IMR-90 (cell line): ENCODE data around the gene LRP1B. TPM values are rescaled to one million over a fixed set of nuclear protein-coding genes. Genes with fewer than 3 reads are reported as not detected.

Experiments
- ATAC-seq: fragments of 200-7000 bp; cut with Tn5 transposase; 2 replicates; pipeline ENCODE4 v1.9.1; 2020; ENCODE audit warnings: low read depth, mild to moderate bottlenecking, moderate library complexity
- BruUV-seq: library from RNA; stranded (reverse); fragments of 400-500 nt; replicated peaks from 2 replicates; lab custom pipeline; 2021; lab: Mats Ljungman, UMichigan
- CTCF ChIA-PET: fragments of 300-600 bp; formaldehyde crosslinking; extraction: SDS; loops from one replicate; lab custom pipeline; 2021; ENCODE audit warnings: antibody characterized with exemption; lab: Yijun Ruan, JAX
- POLR2A ChIA-PET: fragments of 300-600 bp; sonication (Branson Sonifier 250); formaldehyde crosslinking; loops from one replicate; lab custom pipeline; 2022; ENCODE audit warnings: antibody characterized with exemption; ENCODE audit not compliant: unreplicated experiment; lab: Charles Lee
- DNase-seq: peaks from one replicate; pipeline ENCODE4 v3.0.0; 2013
- H2AFZ ChIP-seq: replicated peaks from 2 replicates; pipeline ENCODE3; 2013; ENCODE audit warnings: low read length, mild to moderate bottlenecking; ENCODE audit not compliant: poor library complexity
- H2AK5ac ChIP-seq: 2 replicates; pipeline ENCODE4 v1.6.1; 2013; ENCODE audit warnings: low read depth, low read length, inconsistent platforms
- H2AK9ac ChIP-seq: replicated peaks from 2 replicates; pipeline ENCODE3; 2013; ENCODE audit warnings: mild to moderate bottlenecking, low read depth, low read length, moderate library complexity; ENCODE audit not compliant: poor library complexity
- H2BK120ac ChIP-seq: 2 replicates; pipeline ENCODE4 v1.6.1; 2013; ENCODE audit warnings: low read depth, low read length, inconsistent platforms
- H2BK15ac ChIP-seq: 3 replicates; pipeline ENCODE4 v1.6.1; 2013; ENCODE audit warnings: low read depth, low read length, inconsistent platforms
- H2BK20ac ChIP-seq: 2 replicates; pipeline ENCODE4 v1.6.1; 2013; ENCODE audit warnings: low read depth, mild to moderate bottlenecking, inconsistent platforms, low read length, moderate library complexity
- H2BK5ac ChIP-seq: 2 replicates; pipeline ENCODE4 v1.6.1; 2013; ENCODE audit warnings: mild to moderate bottlenecking, low read depth, low read length, inconsistent platforms; ENCODE audit not compliant: poor library complexity, severe bottlenecking
- H3K14ac ChIP-seq: replicated peaks from 2 replicates; pipeline ENCODE4 v1.6.1; 2013; ENCODE audit warnings: low read depth, low read length, inconsistent platforms
- H3K18ac ChIP-seq: 2 replicates; pipeline ENCODE4 v1.6.1; 2013; ENCODE audit warnings: low read depth, low read length, control low read depth
- H3K23ac ChIP-seq: 2 replicates; pipeline ENCODE4 v1.6.1; 2013; ENCODE audit warnings: low read depth, low read length, inconsistent platforms
- H3K27ac ChIP-seq: 2 replicates; pipeline ENCODE4 v1.5.1; 2013; ENCODE audit warnings: mild to moderate bottlenecking, control low read depth, low read length; ENCODE audit not compliant: insufficient read depth
- H3K27me3 ChIP-seq: 2 replicates; pipeline ENCODE4 v1.6.1; 2013; ENCODE audit warnings: low read length; ENCODE audit not compliant: control insufficient read depth, insufficient read depth
- H3K36me3 ChIP-seq: 2 replicates; pipeline ENCODE4 v1.6.1; 2013; ENCODE audit warnings: low read length, mixed read lengths; ENCODE audit not compliant: control insufficient read depth, insufficient read depth
- H3K4ac ChIP-seq: 2 replicates; pipeline ENCODE4 v1.6.1; 2013; ENCODE audit warnings: low read depth, low read length, inconsistent platforms
- H3K4me1 ChIP-seq: 2 replicates; pipeline ENCODE4 v1.6.1; 2013; ENCODE audit warnings: low read length, mixed read lengths; ENCODE audit not compliant: control insufficient read depth, insufficient read depth
- H3K4me2 ChIP-seq: 2 replicates; pipeline ENCODE4 v1.6.1; 2013; ENCODE audit warnings: low read depth, mild to moderate bottlenecking, control low read depth, low read length, moderate library complexity
- H3K4me3 ChIP-seq: 2 replicates; pipeline ENCODE4 v1.5.1; 2013; ENCODE audit warnings: low read depth, mild to moderate bottlenecking, control low read depth, low read length, moderate library complexity; ENCODE audit not compliant: insufficient read depth
- H3K56ac ChIP-seq: 2 replicates; pipeline ENCODE4 v1.6.1; 2013; ENCODE audit warnings: low read length, inconsistent platforms; ENCODE audit not compliant: insufficient read depth; ENCODE audit errors: extremely low read depth
- H3K79me1 ChIP-seq, 2 experiments: 2 replicates each; pipeline ENCODE4 v1.6.1; 2013; ENCODE audit warnings: low read length in 2 of 2, inconsistent platforms in 1 of 2, low read depth in 1 of 2
- H3K9ac ChIP-seq: 2 replicates; pipeline ENCODE4 v1.6.1; 2013; ENCODE audit warnings: low read depth, low read length, control low read depth
- H3K9me1 ChIP-seq: 2 replicates; pipeline ENCODE4 v1.6.1; 2013; ENCODE audit warnings: low read length, inconsistent platforms; ENCODE audit not compliant: insufficient read depth
- H3K9me3 ChIP-seq: 2 replicates; pipeline ENCODE4 v1.6.1; 2013; ENCODE audit warnings: low read length; ENCODE audit not compliant: control insufficient read depth, insufficient read depth
- H4K20me1 ChIP-seq: 2 replicates; pipeline ENCODE4 v1.6.1; 2013; ENCODE audit warnings: low read length, inconsistent platforms; ENCODE audit not compliant: insufficient read depth
- H4K5ac ChIP-seq: 2 replicates; pipeline ENCODE4 v1.6.1; 2013; ENCODE audit warnings: mild to moderate bottlenecking, low read depth, low read length, control low read depth
- H4K8ac ChIP-seq, 2 experiments: 2 replicates each; pipeline ENCODE4 v1.6.1; 2013; ENCODE audit warnings: low read depth in 2 of 2, low read length in 2 of 2, control low read depth in 1 of 2, inconsistent platforms in 1 of 2
- H4K91ac ChIP-seq: 2 replicates; pipeline ENCODE4 v1.6.1; 2013; ENCODE audit warnings: low read depth, low read length, inconsistent platforms; ENCODE audit not compliant: insufficient read depth
- BHLHE40 ChIP-seq: fragments of 150-350 bp; IDR thresholded peaks from 2 replicates; pipeline ENCODE4 v1.6.1; 2016; ENCODE audit warnings: mild to moderate bottlenecking, low read depth, low read length
- CEBPB ChIP-seq: IDR thresholded peaks from 2 replicates; pipeline ENCODE4 v1.6.1; 2012; ENCODE audit warnings: low read depth, low read length, improper control_type of control experiment
- CHD1 ChIP-seq: IDR thresholded peaks from 2 replicates; pipeline ENCODE4 v1.6.1; 2012; ENCODE audit warnings: low read depth, low read length, improper control_type of control experiment
- CTCF ChIP-seq: conservative IDR thresholded peaks from 2 replicates; pipeline ENCODE4 v1.5.1; 2012; ENCODE audit warnings: mild to moderate bottlenecking, low read depth, low read length, improper control_type of control experiment
- ELK1 ChIP-seq: fragments of 150-350 bp; IDR thresholded peaks from 2 replicates; pipeline ENCODE4 v1.6.1; 2016; ENCODE audit warnings: low read depth, mild to moderate bottlenecking, low read length, moderate library complexity, borderline replicate concordance
- FOS ChIP-seq: fragments of 150-350 bp; IDR thresholded peaks from 2 replicates; pipeline ENCODE4 v1.6.1; 2016; ENCODE audit warnings: low read depth, low read length
- MAFK ChIP-seq: IDR thresholded peaks from 2 replicates; pipeline ENCODE4 v1.6.1; 2012; ENCODE audit warnings: low read depth, low read length, improper control_type of control experiment
- MAZ ChIP-seq: IDR thresholded peaks from 2 replicates; pipeline ENCODE4 v1.6.1; 2012; ENCODE audit warnings: low read depth, mild to moderate bottlenecking, low read length, improper control_type of control experiment, moderate library complexity, borderline replicate concordance
- MXI1 ChIP-seq: IDR thresholded peaks from 2 replicates; pipeline ENCODE4 v1.6.1; 2012; ENCODE audit warnings: low read depth, mild to moderate bottlenecking, low read length, moderate library complexity, borderline replicate concordance
- NFE2L2 ChIP-seq: fragments of 150-350 bp; IDR thresholded peaks from 2 replicates; pipeline ENCODE4 v1.6.1; 2016; ENCODE audit warnings: low read depth, mild to moderate bottlenecking, low read length
- RAD21 ChIP-seq: IDR thresholded peaks from 2 replicates; pipeline ENCODE4 v1.6.1; 2012; ENCODE audit warnings: low read length, improper control_type of control experiment
- RCOR1 ChIP-seq: IDR thresholded peaks from 2 replicates; pipeline ENCODE4 v1.6.1; 2012; ENCODE audit warnings: mild to moderate bottlenecking, low read length, improper control_type of control experiment; ENCODE audit not compliant: insufficient replicate concordance
- RFX5 ChIP-seq: IDR thresholded peaks from 2 replicates; pipeline ENCODE4 v1.8.0; 2012; ENCODE audit warnings: low read depth, mild to moderate bottlenecking, low read length, moderate library complexity
- SMC3 ChIP-seq: fragments of 150-350 bp; IDR thresholded peaks from 2 replicates; pipeline ENCODE4 v1.6.1; 2016; ENCODE audit warnings: low read depth, mild to moderate bottlenecking, antibody characterized with exemption, low read length, moderate library complexity
- USF2 ChIP-seq: fragments of 150-350 bp; IDR thresholded peaks from 2 replicates; pipeline ENCODE4 v1.6.1; 2017; ENCODE audit warnings: mild to moderate bottlenecking, antibody characterized with exemption, low read length, low read depth
- WGBS, 2 experiments: methylation state at CpG; one replicate each; pipeline versions ENCODE4 v1.1.5 to v1.1.7; 2013; ENCODE audit warnings: missing lambda C conversion rate in 2 of 2; ENCODE audit not compliant: insufficient read length in 1 of 2; ENCODE audit errors: extremely low coverage in 2 of 2; 5-methylcytosine and 5-hydroxymethylcytosine counted together
- dilution Hi-C: fragments of 300-500 bp; cut with HindIII; formaldehyde crosslinking; loops from one replicate; pipeline ENCODE4 v1.14.3; 2018; ENCODE audit warnings: low sequenced_read_pairs; ENCODE audit not compliant: unreplicated experiment
- in situ Hi-C: fragments of 300-500 bp; cut with MboI; formaldehyde crosslinking; loops from 3 replicates; pipeline ENCODE4 v1.14.3; 2019; ENCODE audit warnings: low sequenced_read_pairs, inconsistent platforms, mixed read lengths
- intact Hi-C: fragments of 100-400 bp; cut with micrococcal nuclease; formaldehyde crosslinking; loops from 2 replicates; pipeline ENCODE4 v1.10.0; 2022
- polyA plus RNA-seq, 3 experiments: library from polyadenylated mRNA; depleted of rRNA; stranded (reverse); fragments of >200 nt; gene quantifications; 2 replicates each; pipeline ENCODE4 v1.2.3, GENCODE V29; 2012; ENCODE audit warnings: low replicate concordance in 1 of 3
- total RNA-seq: library from RNA; depleted of rRNA; stranded (reverse); fragments of >200 nt; gene quantifications from 2 replicates; pipeline ENCODE4 v1.2.3, GENCODE V29; 2012

The LRP1B gene
- total and polyA plus RNA-seq, 2 of the 4 experiments (the other 2 are of a cell fraction): under 0.01 to 0.02 TPM

- no peak overlapping the region for H2AK9ac ChIP-seq
- no peak overlapping the region for H3K4ac ChIP-seq
- H2BK20ac ChIP-seq: no peak overlapping the region
- H4K20me1 ChIP-seq: no peaks in the 10 kb centered on the region
- POLR2A ChIA-PET: no interaction called here
- CTCF ChIA-PET: no interaction called here
- H3K9ac ChIP-seq: no peak overlapping the region
- H3K23ac ChIP-seq: no peak overlapping the region
- intact Hi-C loops (no loop called here), in situ Hi-C loops (no loop called here), dilution Hi-C loops (no loop called here)
- no peak overlapping the region for H2AK5ac ChIP-seq
- no peak overlapping the region for H2BK120ac ChIP-seq
- H3K27ac ChIP-seq: no peak overlapping the region
- no CpG with 5 or more reads among the region's 3 CpGs for WGBS, 2 experiments
- no peaks in the 10 kb centered on the region for H3K9me3 ChIP-seq
- H3K27me3 ChIP-seq: no peaks in the 10 kb centered on the region
- TF ChIP-seq NFE2L2: no peak
- TF ChIP-seq RAD21: no peak
- TF ChIP-seq CHD1: no peak
- TF ChIP-seq CTCF: no peak
- TF ChIP-seq FOS: no peak
- TF ChIP-seq ELK1: no peak
- no peak for TF ChIP-seq MAZ
- no peak for TF ChIP-seq RFX5
- TF ChIP-seq MAFK: no peak
- TF ChIP-seq CEBPB: no peak
- no peak for TF ChIP-seq USF2
- no peak for TF ChIP-seq MXI1
- TF ChIP-seq BHLHE40: no peak
- TF ChIP-seq SMC3: no peak
- no peak for TF ChIP-seq RCOR1
- H3K56ac ChIP-seq: no peak overlapping the region
- no peaks in the 10 kb centered on the region for H3K36me3 ChIP-seq
- no peak overlapping the region for H2BK15ac ChIP-seq
- ATAC-seq (no peak), DNase-seq (peak; percentile 30)
- H2AFZ ChIP-seq: no peak overlapping the region
- H3K14ac ChIP-seq: no peak overlapping the region
- no peak overlapping the region for H4K91ac ChIP-seq
- H3K4me1 ChIP-seq: no peaks in the 10 kb centered on the region
- H3K18ac ChIP-seq: no peak overlapping the region
- no peaks in the 10 kb centered on the region for H3K79me1 ChIP-seq
- no peaks in the 10 kb centered on the region for H3K9me1 ChIP-seq
- no peak overlapping the region for H4K5ac ChIP-seq
- H2BK5ac ChIP-seq: no peak overlapping the region
- H3K4me3 ChIP-seq: no peak overlapping the region
- H4K8ac ChIP-seq: no peak overlapping the region
- no TSS peak for BruUV-seq
- H3K4me2 ChIP-seq: no peak overlapping the region
These were observed 1476.3 kb downstream of the LRP1B start for GRCh38 chr2:140654565-140654964.
